Ishikawa (cell line): Measurements from ENCODE around the gene KIF12.

ENCODE experiments used
- CEBPB ChIP-seq: IDR thresholded peaks from 2 replicates; pipeline ENCODE4 v1.6.1; 2012
- CREB1 ChIP-seq: IDR thresholded peaks from 2 replicates; pipeline ENCODE4 v1.6.1; 2012; ENCODE audit warnings: low read depth
- EGR1 ChIP-seq: IDR thresholded peaks from 2 replicates; pipeline ENCODE4 v1.6.1; 2012
- EP300 ChIP-seq: IDR thresholded peaks from 2 replicates; pipeline ENCODE4 v1.6.1; 2012; ENCODE audit warnings: borderline replicate concordance
- FOXM1 ChIP-seq: IDR thresholded peaks from 2 replicates; pipeline ENCODE4 v1.6.1; 2012; ENCODE audit warnings: low read depth, borderline replicate concordance
- MAX ChIP-seq: IDR thresholded peaks from 2 replicates; pipeline ENCODE4 v1.6.1; 2012
- NFIC ChIP-seq: IDR thresholded peaks from 2 replicates; pipeline ENCODE4 v1.6.1; 2012
- RAD21 ChIP-seq: IDR thresholded peaks from 2 replicates; pipeline ENCODE4 v1.6.1; 2012; ENCODE audit warnings: low read depth
- REST ChIP-seq: IDR thresholded peaks from 2 replicates; pipeline ENCODE4 v1.6.1; 2012; ENCODE audit warnings: low read depth, mild to moderate bottlenecking
- TAF1 ChIP-seq: IDR thresholded peaks from 2 replicates; pipeline ENCODE4 v1.6.1; 2012; ENCODE audit warnings: low read depth, mild to moderate bottlenecking
- TCF12 ChIP-seq: IDR thresholded peaks from 2 replicates; pipeline ENCODE4 v1.6.1; 2012; ENCODE audit warnings: low read depth
- TEAD4 ChIP-seq: IDR thresholded peaks from 2 replicates; pipeline ENCODE4 v1.6.1; 2012
- USF1 ChIP-seq: IDR thresholded peaks from 2 replicates; pipeline ENCODE4 v1.6.1; 2012
- YY1 ChIP-seq: IDR thresholded peaks from 2 replicates; pipeline ENCODE4 v1.6.1; 2012; ENCODE audit warnings: low read depth
- ZBTB7A ChIP-seq: IDR thresholded peaks from 2 replicates; pipeline ENCODE4 v1.6.1; 2012; ENCODE audit warnings: low read depth

Gene KIF12

GRCh38 chr9:114076237-114077161 lies 22.6 kb downstream of the KIF12 start:
- TF ChIP-seq USF1 (no peak), EGR1 (no peak), YY1 (no peak), EP300 (no peak), NFIC (no peak), TCF12 (no peak)

- no peak for TF ChIP-seq USF1
- no peak for TF ChIP-seq TAF1
- TF ChIP-seq RAD21 = no peak
- no peak for TF ChIP-seq EGR1
- no peak for TF ChIP-seq TCF12
- TF ChIP-seq EP300 = no peak
- TF ChIP-seq NFIC = no peak
- no peak for TF ChIP-seq CREB1
- TF ChIP-seq YY1 = no peak
- TF ChIP-seq FOXM1 = no peak
- TF ChIP-seq ZBTB7A = no peak
- no peak for TF ChIP-seq CEBPB
Measured at GRCh38 chr9:114075602-114076001, 23.5 kb downstream of the KIF12 start.

- TF ChIP-seq TEAD4 (peak; percentile 76), YY1 (0 out of 2 replicates have a peak, but pooled peaks have one; percentile 42), NFIC (peak; percentile 99), MAX (peak; percentile 53), TCF12 (peak; percentile 87), CEBPB (no peak), USF1 (no peak), FOXM1 (no peak), ZBTB7A (peak; percentile 47; the same call in 1 of the 2 replicates), REST (no peak), EP300 (peak; percentile 73; the same call in 1 of the 2 replicates)
Measured at GRCh38 chr9:114072184-114073140, 26.6 kb downstream of the KIF12 start.

GRCh38 chr9:114071197-114071795 lies 27.8 kb downstream of the KIF12 start:
- no peak for TF ChIP-seq CEBPB
- no peak for TF ChIP-seq CREB1
- no peak for TF ChIP-seq MAX
- no peak for TF ChIP-seq TCF12
- no peak for TF ChIP-seq NFIC
- TF ChIP-seq USF1 = no peak
- no peak for TF ChIP-seq YY1
- TF ChIP-seq EP300 = no peak
- TF ChIP-seq TEAD4 = no peak
- no peak for TF ChIP-seq RAD21
- TF ChIP-seq REST = no peak
- TF ChIP-seq FOXM1 = no peak
- no peak for TF ChIP-seq ZBTB7A
